WTC11 (cell line): ENCODE data around the gene MYOF. TPM values are rescaled to one million over a fixed set of nuclear protein-coding genes. Genes with fewer than 3 reads are reported as not detected.
"Not testable (repeated sequence)": the region's sequence is repeated elsewhere in the genome, so short reads cannot be mapped to it uniquely, and the experiment has no call there.

Experiments
- ATAC-seq: fragments of 200-7000 bp; cut with Tn5 transposase; 2 replicates; pipeline ENCODE4 v1.10.0; 2021; ENCODE audit warnings: mild to moderate bottlenecking, moderate library complexity
- CTCF ChIA-PET: fragments of 300-600 bp; sonication (Branson Sonifier 250); formaldehyde crosslinking; loops from one replicate; lab custom pipeline; 2021; ENCODE audit warnings: antibody characterized with exemption; lab: Charles Lee
- POLR2A ChIA-PET: fragments of 350-600 bp; sonication (Branson Sonifier 250); formaldehyde crosslinking; loops from one replicate; lab custom pipeline; 2021; ENCODE audit warnings: antibody characterized with exemption; lab: Charles Lee
- DNase-seq: peaks from one replicate; pipeline ENCODE4 v3.0.0; 2021; ENCODE audit warnings: low spot score
- H3K27ac Mint-ChIP-seq: 2 replicates; pipeline ENCODE4 v1.8.0; 2021; ENCODE audit warnings: mixed read lengths
- H3K27me3 Mint-ChIP-seq: 2 replicates; pipeline ENCODE4 v1.8.0; 2021; ENCODE audit warnings: low read depth, mild to moderate bottlenecking, moderate library complexity, mixed read lengths
- H3K36me3 Mint-ChIP-seq: 2 replicates; pipeline ENCODE4 v1.8.0; 2021; ENCODE audit warnings: mixed read lengths
- H3K4me1 Mint-ChIP-seq: 2 replicates; pipeline ENCODE4 v1.8.0; 2022; ENCODE audit warnings: mixed read lengths
- H3K4me3 Mint-ChIP-seq: 2 replicates; pipeline ENCODE4 v1.8.0; 2021; ENCODE audit warnings: mild to moderate bottlenecking, moderate library complexity, mixed read lengths
- H3K9me3 Mint-ChIP-seq: 2 replicates; pipeline ENCODE4 v1.8.0; 2021; ENCODE audit warnings: mixed read lengths
- ESRRA ChIP-seq: sonication (generic); formaldehyde crosslinking; IDR thresholded peaks from 2 replicates; pipeline ENCODE4 v1.8.1; 2022; ENCODE audit warnings: mild to moderate bottlenecking, missing genetic modification reagents, borderline replicate concordance
- FOXP1 ChIP-seq: sonication (generic); formaldehyde crosslinking; IDR thresholded peaks from 2 replicates; pipeline ENCODE4 v1.8.0; 2022; ENCODE audit warnings: missing genetic modification reagents, mild to moderate bottlenecking, moderate library complexity, borderline replicate concordance
- GABPB1 ChIP-seq: sonication (generic); formaldehyde crosslinking; IDR thresholded peaks from 2 replicates; pipeline ENCODE4 v1.8.1; 2023; ENCODE audit warnings: mild to moderate bottlenecking, missing genetic modification reagents
- PRRX2 ChIP-seq: fragments of 250-450 bp; sonication (Bioruptor Pico); IDR thresholded peaks from 2 replicates; pipeline ENCODE4 v1.8.0; 2021; ENCODE audit warnings: mild to moderate bottlenecking
- TEAD1 ChIP-seq: sonication (generic); formaldehyde crosslinking; IDR thresholded peaks from 2 replicates; pipeline ENCODE4 v1.8.0; 2022; ENCODE audit warnings: mild to moderate bottlenecking, missing genetic modification reagents
- TEAD4 ChIP-seq: sonication (generic); formaldehyde crosslinking; IDR thresholded peaks from 2 replicates; pipeline ENCODE4 v1.8.0; 2022; ENCODE audit warnings: mild to moderate bottlenecking, missing genetic modification reagents
- ZNF121 ChIP-seq: sonication (generic); formaldehyde crosslinking; IDR thresholded peaks from 2 replicates; pipeline ENCODE4 v1.8.0; 2023; ENCODE audit warnings: missing genetic modification reagents
- ZNF138 ChIP-seq: sonication (generic); formaldehyde crosslinking; conservative IDR thresholded peaks from 2 replicates; pipeline ENCODE4 v1.8.1; 2022; ENCODE audit warnings: mild to moderate bottlenecking, moderate library complexity, missing genetic modification reagents
- ZNF416 ChIP-seq: fragments of 250-450 bp; sonication (Bioruptor Pico); IDR thresholded peaks from 2 replicates; pipeline ENCODE4 v1.9.0; 2021; ENCODE audit warnings: mild to moderate bottlenecking, inconsistent platforms
- total RNA-seq: library from RNA; stranded (reverse); gene quantifications from 3 replicates; pipeline ENCODE4 v1.2.3, GENCODE V29; 2021
- TF ChIP-seq, protein P1 (sequence below): fragments of 200-600 bp; IDR thresholded peaks from 2 replicates; pipeline ENCODE4 v1.8.0; 2022; ENCODE audit warnings: antibody characterized with exemption
- TF ChIP-seq, protein P2 (sequence below): sonication (generic); formaldehyde crosslinking; IDR thresholded peaks from 2 replicates; pipeline ENCODE4 v1.8.1; 2023; ENCODE audit warnings: mild to moderate bottlenecking, moderate library complexity, missing genetic modification reagents
- TF ChIP-seq, protein P3 (sequence below): sonication (generic); formaldehyde crosslinking; IDR thresholded peaks from 2 replicates; pipeline ENCODE4 v1.8.1; 2022; ENCODE audit warnings: low read depth, mild to moderate bottlenecking, moderate library complexity, missing genetic modification reagents, borderline replicate concordance
- TF ChIP-seq, protein P4 (sequence below): sonication (generic); formaldehyde crosslinking; IDR thresholded peaks from 2 replicates; pipeline ENCODE4 v1.8.1; 2022; ENCODE audit warnings: mild to moderate bottlenecking, missing genetic modification reagents, moderate library complexity, borderline replicate concordance
- TF ChIP-seq, protein P5 (sequence below): sonication (generic); formaldehyde crosslinking; IDR thresholded peaks from 2 replicates; pipeline ENCODE4 v1.8.1; 2023; ENCODE audit warnings: mild to moderate bottlenecking, missing genetic modification reagents, moderate library complexity
- TF ChIP-seq, protein P6 (sequence below): sonication (generic); formaldehyde crosslinking; IDR thresholded peaks from 2 replicates; pipeline ENCODE4 v1.8.1; 2022; ENCODE audit warnings: missing genetic modification reagents, borderline replicate concordance

MYOF gene
- total RNA-seq, 1 experiment from 2014 or later: 1.8 TPM

DNA sequence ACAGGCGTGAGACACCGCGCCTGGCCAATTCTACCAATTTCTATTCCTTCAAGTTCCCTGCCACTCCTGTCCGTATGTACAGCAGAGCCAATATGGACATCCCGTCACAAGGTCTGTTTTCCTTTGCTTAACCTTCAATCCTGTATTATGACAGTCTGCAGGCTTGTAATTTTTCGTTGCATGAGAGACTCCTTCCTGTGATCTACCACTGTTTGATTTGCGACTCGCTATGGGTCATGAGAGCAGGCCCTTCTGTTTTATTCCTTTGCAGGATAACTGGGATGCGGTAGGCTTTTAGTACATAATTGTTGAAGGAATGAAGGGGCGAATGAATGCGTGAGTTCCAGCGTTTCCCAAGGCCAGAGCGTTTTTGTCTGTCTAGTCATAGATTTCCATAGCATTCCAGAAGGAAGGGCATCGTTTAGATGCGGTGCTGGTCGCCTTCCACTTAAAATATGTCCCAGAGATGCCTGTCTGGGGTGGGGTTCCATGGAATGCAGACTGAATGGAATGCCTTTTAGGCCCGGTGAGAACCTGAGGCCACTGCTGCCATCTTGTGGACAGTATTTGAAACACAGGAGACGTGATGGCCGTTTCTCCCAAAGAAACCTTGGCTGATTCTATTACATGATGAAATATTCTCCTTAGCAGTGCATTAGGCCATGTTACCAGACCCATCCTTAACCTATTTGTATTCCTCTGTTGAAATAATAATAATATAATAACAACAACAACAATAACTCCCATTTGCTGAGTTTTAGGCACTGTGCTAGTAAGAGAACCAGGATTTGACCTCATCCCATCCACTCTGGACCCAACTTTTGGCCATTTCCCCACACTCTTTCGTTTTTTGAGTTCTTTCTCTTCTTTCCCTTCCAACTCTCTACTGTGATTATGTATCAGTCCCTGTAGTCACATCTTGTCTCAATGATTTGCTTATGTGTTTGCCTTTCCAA, 193.2 kb downstream of the MYOF start:
- peaks cover 4% of the 10 kb centered on the region; the same call in 1 of the 2 replicates for H3K9me3 Mint-ChIP-seq
- TF ChIP-seq, protein P1, sequence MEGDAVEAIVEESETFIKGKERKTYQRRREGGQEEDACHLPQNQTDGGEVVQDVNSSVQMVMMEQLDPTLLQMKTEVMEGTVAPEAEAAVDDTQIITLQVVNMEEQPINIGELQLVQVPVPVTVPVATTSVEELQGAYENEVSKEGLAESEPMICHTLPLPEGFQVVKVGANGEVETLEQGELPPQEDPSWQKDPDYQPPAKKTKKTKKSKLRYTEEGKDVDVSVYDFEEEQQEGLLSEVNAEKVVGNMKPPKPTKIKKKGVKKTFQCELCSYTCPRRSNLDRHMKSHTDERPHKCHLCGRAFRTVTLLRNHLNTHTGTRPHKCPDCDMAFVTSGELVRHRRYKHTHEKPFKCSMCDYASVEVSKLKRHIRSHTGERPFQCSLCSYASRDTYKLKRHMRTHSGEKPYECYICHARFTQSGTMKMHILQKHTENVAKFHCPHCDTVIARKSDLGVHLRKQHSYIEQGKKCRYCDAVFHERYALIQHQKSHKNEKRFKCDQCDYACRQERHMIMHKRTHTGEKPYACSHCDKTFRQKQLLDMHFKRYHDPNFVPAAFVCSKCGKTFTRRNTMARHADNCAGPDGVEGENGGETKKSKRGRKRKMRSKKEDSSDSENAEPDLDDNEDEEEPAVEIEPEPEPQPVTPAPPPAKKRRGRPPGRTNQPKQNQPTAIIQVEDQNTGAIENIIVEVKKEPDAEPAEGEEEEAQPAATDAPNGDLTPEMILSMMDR: peak; percentile 79
- TF ChIP-seq ZNF138 (CRISPR knock-in tag) (no peak), PRRX2 (CRISPR knock-in tag) (no peak), TEAD4 (peak; percentile 94), ZNF121 (CRISPR knock-in tag) (peak; percentile 80), GABPB1 (CRISPR knock-in tag) (no peak), TEAD1 (CRISPR knock-in tag) (peak; percentile 96; the same call in 1 of the 2 replicates)
- TF ChIP-seq, protein P2, sequence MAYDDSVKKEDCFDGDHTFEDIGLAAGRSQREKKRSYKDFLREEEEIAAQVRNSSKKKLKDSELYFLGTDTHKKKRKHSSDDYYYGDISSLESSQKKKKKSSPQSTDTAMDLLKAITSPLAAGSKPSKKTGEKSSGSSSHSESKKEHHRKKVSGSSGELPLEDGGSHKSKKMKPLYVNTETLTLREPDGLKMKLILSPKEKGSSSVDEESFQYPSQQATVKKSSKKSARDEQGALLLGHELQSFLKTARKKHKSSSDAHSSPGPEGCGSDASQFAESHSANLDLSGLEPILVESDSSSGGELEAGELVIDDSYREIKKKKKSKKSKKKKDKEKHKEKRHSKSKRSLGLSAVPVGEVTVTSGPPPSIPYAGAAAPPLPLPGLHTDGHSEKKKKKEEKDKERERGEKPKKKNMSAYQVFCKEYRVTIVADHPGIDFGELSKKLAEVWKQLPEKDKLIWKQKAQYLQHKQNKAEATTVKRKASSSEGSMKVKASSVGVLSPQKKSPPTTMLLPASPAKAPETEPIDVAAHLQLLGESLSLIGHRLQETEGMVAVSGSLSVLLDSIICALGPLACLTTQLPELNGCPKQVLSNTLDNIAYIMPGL (CRISPR knock-in tag): no peak
- TF ChIP-seq, protein P3, sequence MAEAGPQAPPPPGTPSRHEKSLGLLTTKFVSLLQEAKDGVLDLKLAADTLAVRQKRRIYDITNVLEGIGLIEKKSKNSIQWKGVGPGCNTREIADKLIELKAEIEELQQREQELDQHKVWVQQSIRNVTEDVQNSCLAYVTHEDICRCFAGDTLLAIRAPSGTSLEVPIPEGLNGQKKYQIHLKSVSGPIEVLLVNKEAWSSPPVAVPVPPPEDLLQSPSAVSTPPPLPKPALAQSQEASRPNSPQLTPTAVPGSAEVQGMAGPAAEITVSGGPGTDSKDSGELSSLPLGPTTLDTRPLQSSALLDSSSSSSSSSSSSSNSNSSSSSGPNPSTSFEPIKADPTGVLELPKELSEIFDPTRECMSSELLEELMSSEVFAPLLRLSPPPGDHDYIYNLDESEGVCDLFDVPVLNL (CRISPR knock-in tag): no peak
- TF ChIP-seq, protein P4, sequence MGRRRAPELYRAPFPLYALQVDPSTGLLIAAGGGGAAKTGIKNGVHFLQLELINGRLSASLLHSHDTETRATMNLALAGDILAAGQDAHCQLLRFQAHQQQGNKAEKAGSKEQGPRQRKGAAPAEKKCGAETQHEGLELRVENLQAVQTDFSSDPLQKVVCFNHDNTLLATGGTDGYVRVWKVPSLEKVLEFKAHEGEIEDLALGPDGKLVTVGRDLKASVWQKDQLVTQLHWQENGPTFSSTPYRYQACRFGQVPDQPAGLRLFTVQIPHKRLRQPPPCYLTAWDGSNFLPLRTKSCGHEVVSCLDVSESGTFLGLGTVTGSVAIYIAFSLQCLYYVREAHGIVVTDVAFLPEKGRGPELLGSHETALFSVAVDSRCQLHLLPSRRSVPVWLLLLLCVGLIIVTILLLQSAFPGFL (CRISPR knock-in tag): no peak
- peaks cover 33% of the 10 kb centered on the region for H3K27me3 Mint-ChIP-seq
- peak overlapping the region; percentile 100 for H3K27ac Mint-ChIP-seq
- DNase-seq: peak; percentile 89
- no peak overlapping the region for H3K4me3 Mint-ChIP-seq
- ATAC-seq: peak; percentile 90
- POLR2A ChIA-PET: no interaction called here
- peaks cover 12% of the 10 kb centered on the region for H3K36me3 Mint-ChIP-seq
- CTCF ChIA-PET: interaction anchor here (0.6 to 3.7 kb wide), 8 partner anchors 8 to 210 kb away, joined by 3 to 24 read pairs (median 4); no protein-coding TSS in a partner anchor
- peaks cover 54% of the 10 kb centered on the region for H3K4me1 Mint-ChIP-seq

DNA sequence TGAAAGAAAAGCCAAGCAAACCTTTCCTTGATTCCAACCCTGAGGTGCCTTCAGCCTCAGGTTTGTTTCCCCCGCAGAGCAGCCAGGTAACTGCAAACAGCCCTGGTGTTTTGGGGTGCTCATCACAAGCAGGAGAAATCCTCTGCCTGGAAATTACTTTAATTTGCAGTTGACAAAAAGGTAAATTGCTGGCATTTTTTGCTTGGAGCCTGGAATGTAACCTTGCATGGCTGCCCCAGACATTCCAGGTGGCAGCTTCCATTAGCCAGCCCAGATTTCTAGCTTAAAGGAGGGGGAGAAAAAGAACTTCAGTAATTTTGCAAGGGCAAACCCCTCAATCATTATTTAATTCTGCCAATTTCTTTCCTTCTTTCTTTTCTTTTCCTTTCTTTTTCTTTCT, 194.4 kb downstream of the MYOF start:
- peaks cover 18% of the 10 kb centered on the region for H3K36me3 Mint-ChIP-seq
- H3K27ac Mint-ChIP-seq: peak overlapping the region; percentile 100
- H3K4me1 Mint-ChIP-seq: peaks cover 61% of the 10 kb centered on the region
- TF ChIP-seq FOXP1 (CRISPR knock-in tag) (no peak), ZNF416 (CRISPR knock-in tag) (no peak), ESRRA (CRISPR knock-in tag) (no peak)
- TF ChIP-seq, protein P5, sequence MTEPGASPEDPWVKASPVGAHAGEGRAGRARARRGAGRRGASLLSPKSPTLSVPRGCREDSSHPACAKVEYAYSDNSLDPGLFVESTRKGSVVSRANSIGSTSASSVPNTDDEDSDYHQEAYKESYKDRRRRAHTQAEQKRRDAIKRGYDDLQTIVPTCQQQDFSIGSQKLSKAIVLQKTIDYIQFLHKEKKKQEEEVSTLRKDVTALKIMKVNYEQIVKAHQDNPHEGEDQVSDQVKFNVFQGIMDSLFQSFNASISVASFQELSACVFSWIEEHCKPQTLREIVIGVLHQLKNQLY (CRISPR knock-in tag): no peak
- TF ChIP-seq, protein P6, sequence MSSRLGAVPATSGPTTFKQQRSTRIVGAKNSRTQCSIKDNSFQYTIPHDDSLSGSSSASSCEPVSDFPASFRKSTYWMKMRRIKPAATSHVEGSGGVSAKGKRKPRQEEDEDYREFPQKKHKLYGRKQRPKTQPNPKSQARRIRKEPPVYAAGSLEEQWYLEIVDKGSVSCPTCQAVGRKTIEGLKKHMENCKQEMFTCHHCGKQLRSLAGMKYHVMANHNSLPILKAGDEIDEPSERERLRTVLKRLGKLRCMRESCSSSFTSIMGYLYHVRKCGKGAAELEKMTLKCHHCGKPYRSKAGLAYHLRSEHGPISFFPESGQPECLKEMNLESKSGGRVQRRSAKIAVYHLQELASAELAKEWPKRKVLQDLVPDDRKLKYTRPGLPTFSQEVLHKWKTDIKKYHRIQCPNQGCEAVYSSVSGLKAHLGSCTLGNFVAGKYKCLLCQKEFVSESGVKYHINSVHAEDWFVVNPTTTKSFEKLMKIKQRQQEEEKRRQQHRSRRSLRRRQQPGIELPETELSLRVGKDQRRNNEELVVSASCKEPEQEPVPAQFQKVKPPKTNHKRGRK (CRISPR knock-in tag): peak; percentile 78; the same call in 1 of the 2 replicates
- peak; percentile 23 for DNase-seq
- H3K9me3 Mint-ChIP-seq: peaks cover 4% of the 10 kb centered on the region; the same call in 1 of the 2 replicates
- H3K4me3 Mint-ChIP-seq: no peak overlapping the region
- H3K27me3 Mint-ChIP-seq: peaks cover 45% of the 10 kb centered on the region
- CTCF ChIA-PET: interaction anchor here (0.6 to 2.1 kb wide), 13 partner anchors 15 to 506 kb away, joined by 3 to 17 read pairs (median 5); partner anchors contain the start of gene CYP26A1
- POLR2A ChIA-PET: interaction anchor here (0.6 to 0.7 kb wide), 3 partner anchors 46 to 198 kb away, joined by 3 to 6 read pairs (median 6); no protein-coding TSS in a partner anchor
- ATAC-seq: peak; percentile 43

DNA sequence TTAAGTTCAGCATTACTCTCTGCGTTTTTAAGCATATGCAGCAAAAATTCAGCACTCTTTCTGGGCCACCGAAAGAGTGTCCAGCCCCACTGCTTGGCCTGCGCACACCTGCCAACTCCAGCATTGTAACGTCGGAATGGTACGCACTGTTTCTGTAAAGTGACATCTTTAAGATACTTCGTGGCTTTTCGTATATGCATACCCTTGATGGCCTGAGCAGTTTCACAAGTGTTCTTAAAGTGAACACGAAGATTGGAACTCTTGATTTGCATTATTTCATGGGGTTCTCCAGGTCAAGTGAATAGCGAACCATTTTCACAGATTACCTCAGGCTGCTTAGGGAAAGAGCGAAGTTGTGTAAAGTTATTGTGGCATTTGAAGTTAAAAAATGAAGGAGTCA, 197.9 kb downstream of the MYOF start:
- Mint-ChIP-seq H3K36me3 (peaks cover 18% of the 10 kb centered on the region), H3K4me1 (peaks cover 82% of the 10 kb centered on the region), H3K27me3 (peaks cover 55% of the 10 kb centered on the region), H3K27ac (peak overlapping the region; percentile 68)
- H3K9me3 Mint-ChIP-seq, H3K4me3 Mint-ChIP-seq, POLR2A ChIA-PET, DNase-seq, ATAC-seq: not testable (repeated sequence)
- CTCF ChIA-PET: interaction anchor here (1.3 to 1.6 kb wide), 2 partner anchors 60 to 168 kb away, joined by 4 to 7 read pairs; no protein-coding TSS in a partner anchor
